HEK293T (cell line): ENCODE measurements around the gene SLC44A5.
A peak's percentile ranks its signal among the peaks of the same experiment; 100 is the strongest.
"Not testable (repeated sequence)": the region's sequence is repeated elsewhere in the genome, so short reads cannot be mapped to it uniquely, and the experiment has no call there.

Source experiments
- CTCF ChIA-PET: fragments of 350-600 bp; formaldehyde crosslinking; extraction: SDS; loops from one replicate; lab custom pipeline; 2021; ENCODE audit warnings: antibody characterized with exemption, inconsistent platforms; lab: Yijun Ruan, JAX
- POLR2A ChIA-PET: fragments of 350-600 bp; formaldehyde crosslinking; extraction: SDS; loops from one replicate; lab custom pipeline; 2020; ENCODE audit warnings: antibody characterized with exemption, inconsistent platforms; lab: Yijun Ruan, JAX
- DNase-seq: peaks from one replicate; pipeline ENCODE4 v3.0.0; 2012; ENCODE audit warnings: mixed read lengths; ENCODE audit errors: extremely low spot score
- ARNT ChIP-seq: fragments of 450-650 bp; IDR thresholded peaks from 2 replicates; pipeline ENCODE4 v1.6.1; 2017; ENCODE audit warnings: mild to moderate bottlenecking
- BHLHE40 ChIP-seq: fragments of 450-650 bp; IDR thresholded peaks from 2 replicates; pipeline ENCODE4 v1.6.1; 2016; ENCODE audit warnings: mild to moderate bottlenecking, moderate library complexity, borderline replicate concordance
- CTBP1 ChIP-seq: fragments of 450-650 bp; IDR thresholded peaks from 2 replicates; pipeline ENCODE4 v1.6.1; 2016; ENCODE audit warnings: borderline replicate concordance
- ELF4 ChIP-seq: fragments of 450-650 bp; IDR thresholded peaks from 2 replicates; pipeline ENCODE4 v1.6.1; 2017; ENCODE audit warnings: antibody characterized with exemption
- FOXA1 ChIP-seq: fragments of 450-650 bp; IDR thresholded peaks from 2 replicates; pipeline ENCODE4 v1.6.1; 2016; ENCODE audit warnings: mild to moderate bottlenecking
- FOXK2 ChIP-seq: fragments of 450-650 bp; IDR thresholded peaks from 2 replicates; pipeline ENCODE4 v1.6.1; 2016; ENCODE audit warnings: mild to moderate bottlenecking
- FOXM1 ChIP-seq: fragments of 450-650 bp; IDR thresholded peaks from 2 replicates; pipeline ENCODE4 v1.6.1; 2017; ENCODE audit warnings: mild to moderate bottlenecking, borderline replicate concordance
- HDGF ChIP-seq: fragments of 450-650 bp; IDR thresholded peaks from 2 replicates; pipeline ENCODE4 v1.6.1; 2017; ENCODE audit warnings: antibody characterized with exemption, borderline replicate concordance
- L3MBTL2 ChIP-seq: fragments of 450-650 bp; conservative IDR thresholded peaks from 2 replicates; pipeline ENCODE4 v1.6.1; 2016; ENCODE audit warnings: mild to moderate bottlenecking
- LEF1 ChIP-seq: fragments of 450-650 bp; IDR thresholded peaks from 2 replicates; pipeline ENCODE4 v1.6.1; 2017; ENCODE audit warnings: mild to moderate bottlenecking, borderline replicate concordance
- NFRKB ChIP-seq: fragments of 450-650 bp; IDR thresholded peaks from 2 replicates; pipeline ENCODE4 v1.6.1; 2016; ENCODE audit warnings: mild to moderate bottlenecking, moderate library complexity
- PKNOX1 ChIP-seq: fragments of 450-650 bp; IDR thresholded peaks from 2 replicates; pipeline ENCODE4 v1.6.1; 2016
- SP1 ChIP-seq: fragments of 450-650 bp; IDR thresholded peaks from 2 replicates; pipeline ENCODE4 v1.6.1; 2017
- SUZ12 ChIP-seq: fragments of 450-650 bp; IDR thresholded peaks from 2 replicates; pipeline ENCODE4 v1.6.1; 2016; ENCODE audit warnings: mild to moderate bottlenecking
- TARDBP ChIP-seq: fragments of 450-650 bp; IDR thresholded peaks from 2 replicates; pipeline ENCODE4 v1.6.1; 2016
- ZNF384 ChIP-seq: fragments of 450-650 bp; IDR thresholded peaks from 2 replicates; pipeline ENCODE4 v1.6.1; 2016

SLC44A5 gene

GRCh38 chr1:75425001-75425650 is 185.8 kb downstream of the SLC44A5 start:
- TF ChIP-seq CTBP1: no peak
- TF ChIP-seq ZNF384: no peak
- no peak for TF ChIP-seq L3MBTL2
- no peak for TF ChIP-seq LEF1
- TF ChIP-seq NFRKB: no peak
- no peak for TF ChIP-seq SP1
- no peak for TF ChIP-seq BHLHE40
- no peak for TF ChIP-seq FOXM1
- TF ChIP-seq FOXK2: no peak
- TF ChIP-seq ARNT: no peak
- no peak for TF ChIP-seq ELF4
- no peak for TF ChIP-seq PKNOX1
- no peak for TF ChIP-seq HDGF
- no peak for TF ChIP-seq SUZ12
- no peak for TF ChIP-seq TARDBP
- TF ChIP-seq FOXA1: no peak
- ChIA-PET POLR2A (no interaction called here), CTCF (interaction anchor here (0.6 kb wide), 1 partner anchor 653 kb away, joined by 3 read pairs; no protein-coding TSS in a partner anchor)
- no peak for DNase-seq

GRCh38 chr1:75423616-75424015 is 187.3 kb downstream of the SLC44A5 start:
- CTCF ChIA-PET: interaction anchor here (0.7 kb wide), 1 partner anchor 10 kb away, joined by 3 read pairs; no protein-coding TSS in a partner anchor
- peak; percentile 36 for DNase-seq

GRCh38 chr1:75423136-75423535 is 187.8 kb downstream of the SLC44A5 start:
- DNase-seq: no peak
- ChIA-PET CTCF (interaction anchor here (0.7 kb wide), 1 partner anchor 9 kb away, joined by 3 read pairs; no protein-coding TSS in a partner anchor), POLR2A (interaction anchor here (0.6 kb wide), 1 partner anchor 689 kb away, joined by 3 read pairs; no protein-coding TSS in a partner anchor)
- TF ChIP-seq ARNT (no peak), ZNF384 (no peak), TARDBP (no peak), BHLHE40 (no peak), SUZ12 (no peak), FOXK2 (no peak), NFRKB (no peak), SP1 (no peak), CTBP1 (no peak), LEF1 (no peak), ELF4 (no peak), HDGF (no peak), L3MBTL2 (no peak), FOXA1 (no peak), PKNOX1 (no peak), FOXM1 (no peak)

More at GRCh38 chr1:75423616-75424015, 187.3 kb downstream of the SLC44A5 start:
- peak; percentile 31; the same call in 1 of the 2 replicates for TF ChIP-seq PKNOX1
- no peak for TF ChIP-seq FOXA1
- POLR2A ChIA-PET: no interaction called here

- TF ChIP-seq CTBP1 (no peak), FOXK2 (no peak), HDGF (no peak), SUZ12 (no peak)
- ChIA-PET POLR2A (no interaction called here), CTCF (no interaction called here)
- no peak for DNase-seq
Observed at GRCh38 chr1:75421371-75421770, 189.5 kb downstream of the SLC44A5 start.

- CTCF ChIA-PET: no interaction called here
- no peak for DNase-seq
- TF ChIP-seq SP1: no peak
- no peak for TF ChIP-seq NFRKB
- TF ChIP-seq FOXM1: no peak
- no peak for TF ChIP-seq FOXA1
Observed at GRCh38 chr1:75415187-75415586, 195.7 kb downstream of the SLC44A5 start.

GRCh38 chr1:75412616-75413015 is 198.3 kb downstream of the SLC44A5 start:
- no peak for DNase-seq
- no peak for TF ChIP-seq NFRKB
- no peak for TF ChIP-seq BHLHE40
- TF ChIP-seq ELF4: no peak
- no peak for TF ChIP-seq HDGF
- TF ChIP-seq CTBP1: no peak
- TF ChIP-seq L3MBTL2: no peak
- no peak for TF ChIP-seq SP1
- no peak for TF ChIP-seq ZNF384
- TF ChIP-seq FOXA1: no peak
- TF ChIP-seq LEF1: no peak
- TF ChIP-seq SUZ12: no peak
- ChIA-PET POLR2A (no interaction called here), CTCF (no interaction called here)

More at GRCh38 chr1:75415187-75415586, 195.7 kb downstream of the SLC44A5 start:
- POLR2A ChIA-PET: no interaction called here

- DNase-seq, CTCF ChIA-PET, POLR2A ChIA-PET: not testable (repeated sequence)
Observed at GRCh38 chr1:75404681-75405080, 206.2 kb downstream of the SLC44A5 start.

- POLR2A ChIA-PET, DNase-seq, CTCF ChIA-PET: not testable (repeated sequence)
Observed at GRCh38 chr1:75403147-75403646, 207.7 kb downstream of the SLC44A5 start.
